ENCODE results near the gene SLCO4C1.

The SLCO4C1 gene

GRCh38 chr5:102307232-102307631, 11.1 kb upstream of the SLCO4C1 start:
- no peak for TF ChIP-seq CTCF (IDR thresholded peaks at IDR 0.05)

- no peak for TF ChIP-seq CTCF (IDR thresholded peaks at IDR 0.05)
Observed at GRCh38 chr5:102306121-102306520, 10.0 kb upstream of the SLCO4C1 start.

- no peak for TF ChIP-seq CTCF (IDR thresholded peaks at IDR 0.05)
Observed at GRCh38 chr5:102295534-102296177, 428 bp downstream of the SLCO4C1 start.

- TF ChIP-seq CTCF (IDR thresholded peaks at IDR 0.05): no peak
Observed at GRCh38 chr5:102294886-102295395, 1.1 kb downstream of the SLCO4C1 start.

GRCh38 chr5:102290004-102290403, 6.1 kb downstream of the SLCO4C1 start:
- TF ChIP-seq CTCF (IDR thresholded peaks at IDR 0.05): no peak

- no peak for TF ChIP-seq CTCF (IDR thresholded peaks at IDR 0.05)
Observed at GRCh38 chr5:102289251-102289899, 6.7 kb downstream of the SLCO4C1 start.

- no peak for TF ChIP-seq CTCF (IDR thresholded peaks at IDR 0.05)
Observed at GRCh38 chr5:102288630-102289029, 7.5 kb downstream of the SLCO4C1 start.

Measured in LNCAP (cell line).